Suppressor macrophage (primary cell): ENCODE results near the gene SRRT.
"Not testable (repeated sequence)": the region's sequence is repeated elsewhere in the genome, so short reads cannot be mapped to it uniquely, and the experiment has no call there.

Experiments
- DNase-seq, 4 experiments: peaks; one replicate each; pipeline ENCODE4 v3.0.0-alpha.2; 2020 to 2022

Gene SRRT

GRCh38 chr7:100936167-100936566, 61.3 kb downstream of the SRRT start:
- not testable (repeated sequence) for DNase-seq
